ENCODE results near the gene SLC43A3. TPM values are rescaled to one million over a fixed set of nuclear protein-coding genes. Genes with fewer than 3 reads are reported as not detected.

The SLC43A3 gene
- total and polyA plus RNA-seq, 2 of the 4 experiments (the other 2 are of a cell fraction): 12.7 to 21.1 TPM

DNA sequence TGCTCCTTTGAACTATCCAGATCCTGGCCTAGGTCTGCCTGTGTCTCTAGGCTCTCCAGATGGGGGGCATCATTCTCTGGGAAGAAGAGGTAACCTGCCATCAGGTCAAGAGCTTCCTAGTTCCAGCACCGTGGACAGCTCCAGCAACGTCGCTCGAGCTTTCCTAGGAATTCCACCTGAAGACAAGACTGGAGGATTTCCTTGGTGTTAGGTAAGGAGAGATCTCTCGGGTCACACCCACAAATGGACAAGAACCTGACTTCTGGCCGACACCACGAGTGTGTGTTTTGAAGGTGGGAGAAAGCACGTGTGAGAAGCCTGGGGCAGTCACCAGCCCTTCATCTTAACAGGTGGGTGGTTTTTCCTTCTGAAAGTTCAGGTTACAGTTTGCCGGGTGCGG lies 47.2 kb downstream of the SLC43A3 start:
- Histone ChIP-seq H3K79me1 (ENCODE audit: low read depth in 1 of 2, low read length in 2 of 2) (no peaks in the 10 kb centered on the region), H3K9me3 (ENCODE audit: control insufficient read depth, insufficient read depth, low read length) (no peaks in the 10 kb centered on the region), H2AFZ (replicated peaks; ENCODE audit: low read length, poor library complexity) (peak overlapping the region; percentile 33), H2BK20ac (ENCODE audit: low read depth, low read length) (no peak overlapping the region), H2BK5ac (ENCODE audit: low read depth, low read length, poor library complexity, severe bottlenecking) (no peak overlapping the region), H3K27ac (ENCODE audit: insufficient read depth, low read length) (no peak overlapping the region), H3K36me3 (ENCODE audit: control insufficient read depth, insufficient read depth, low read length) (no peaks in the 10 kb centered on the region), H2BK120ac (ENCODE audit: low read depth, low read length) (no peak overlapping the region), H4K20me1 (ENCODE audit: insufficient read depth, low read length) (0 out of 2 replicates have a peak, but pooled peaks cover 6% of the 10 kb centered on the region), H4K91ac (ENCODE audit: insufficient read depth, low read depth, low read length) (no peak overlapping the region), H3K9me1 (ENCODE audit: insufficient read depth, low read length) (no peaks in the 10 kb centered on the region), H2BK15ac (ENCODE audit: low read depth, low read length) (no peak overlapping the region), H3K4me2 (ENCODE audit: low read depth, low read length) (no peak overlapping the region), H2AK9ac (replicated peaks; ENCODE audit: low read depth, low read length, poor library complexity) (no peak overlapping the region), H2AK5ac (ENCODE audit: low read depth, low read length) (no peak overlapping the region), H3K4me3 (ENCODE audit: insufficient read depth, low read depth, low read length) (no peak overlapping the region), H3K23ac (ENCODE audit: low read depth, low read length) (no peak overlapping the region), H3K27me3 (ENCODE audit: control insufficient read depth, insufficient read depth, low read length) (peaks cover 11% of the 10 kb centered on the region), H3K56ac (ENCODE audit: extremely low read depth, insufficient read depth, low read length) (no peak overlapping the region), H3K18ac (ENCODE audit: low read depth, low read length) (no peak overlapping the region), H4K8ac (ENCODE audit: low read depth in 2 of 2, low read length in 2 of 2) (no peak overlapping the region), H3K4ac (ENCODE audit: low read depth, low read length) (no peak overlapping the region), H3K14ac (replicated peaks; ENCODE audit: low read depth, low read length) (no peak overlapping the region), H3K4me1 (ENCODE audit: control insufficient read depth, insufficient read depth, low read length) (no peaks in the 10 kb centered on the region), H3K9ac (ENCODE audit: low read depth, low read length) (no peak overlapping the region), H4K5ac (ENCODE audit: low read depth, low read length) (no peak overlapping the region)
- no peak for ATAC-seq (ENCODE audit: low read depth)
- no CpG with 5 or more reads among the region's 10 CpGs for WGBS, 2 experiments (ENCODE audit: extremely low coverage in 2 of 2, insufficient read length in 1 of 2)
- CTCF ChIA-PET: no interaction called here
- in situ Hi-C loops (cut with MboI; ENCODE audit: low sequenced_read_pairs) (no loop called here), dilution Hi-C loops (cut with HindIII; ENCODE audit: low sequenced_read_pairs, unreplicated experiment) (no loop called here), intact Hi-C loops (cut with micrococcal nuclease) (no loop called here)
- BruUV-seq (replicated peaks): no TSS peak
- TF ChIP-seq RFX5 (IDR thresholded peaks at IDR 0.05; ENCODE audit: low read depth, low read length) (no peak), MAZ (IDR thresholded peaks at IDR 0.05; ENCODE audit: borderline replicate concordance, low read depth, low read length) (no peak), RAD21 (IDR thresholded peaks at IDR 0.05; ENCODE audit: low read length) (no peak), MXI1 (IDR thresholded peaks at IDR 0.05; ENCODE audit: borderline replicate concordance, low read depth, low read length) (no peak), CHD1 (IDR thresholded peaks at IDR 0.05; ENCODE audit: low read depth, low read length) (no peak), MAFK (IDR thresholded peaks at IDR 0.05; ENCODE audit: low read depth, low read length) (no peak), BHLHE40 (IDR thresholded peaks at IDR 0.05; ENCODE audit: low read depth, low read length) (no peak), FOS (IDR thresholded peaks at IDR 0.05; ENCODE audit: low read depth, low read length) (no peak)
- TF ChIP-seq, protein P1, sequence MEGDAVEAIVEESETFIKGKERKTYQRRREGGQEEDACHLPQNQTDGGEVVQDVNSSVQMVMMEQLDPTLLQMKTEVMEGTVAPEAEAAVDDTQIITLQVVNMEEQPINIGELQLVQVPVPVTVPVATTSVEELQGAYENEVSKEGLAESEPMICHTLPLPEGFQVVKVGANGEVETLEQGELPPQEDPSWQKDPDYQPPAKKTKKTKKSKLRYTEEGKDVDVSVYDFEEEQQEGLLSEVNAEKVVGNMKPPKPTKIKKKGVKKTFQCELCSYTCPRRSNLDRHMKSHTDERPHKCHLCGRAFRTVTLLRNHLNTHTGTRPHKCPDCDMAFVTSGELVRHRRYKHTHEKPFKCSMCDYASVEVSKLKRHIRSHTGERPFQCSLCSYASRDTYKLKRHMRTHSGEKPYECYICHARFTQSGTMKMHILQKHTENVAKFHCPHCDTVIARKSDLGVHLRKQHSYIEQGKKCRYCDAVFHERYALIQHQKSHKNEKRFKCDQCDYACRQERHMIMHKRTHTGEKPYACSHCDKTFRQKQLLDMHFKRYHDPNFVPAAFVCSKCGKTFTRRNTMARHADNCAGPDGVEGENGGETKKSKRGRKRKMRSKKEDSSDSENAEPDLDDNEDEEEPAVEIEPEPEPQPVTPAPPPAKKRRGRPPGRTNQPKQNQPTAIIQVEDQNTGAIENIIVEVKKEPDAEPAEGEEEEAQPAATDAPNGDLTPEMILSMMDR (conservative IDR thresholded peaks at IDR 0.05; ENCODE audit: low read depth, low read length): no peak
- TF ChIP-seq, protein P2, sequence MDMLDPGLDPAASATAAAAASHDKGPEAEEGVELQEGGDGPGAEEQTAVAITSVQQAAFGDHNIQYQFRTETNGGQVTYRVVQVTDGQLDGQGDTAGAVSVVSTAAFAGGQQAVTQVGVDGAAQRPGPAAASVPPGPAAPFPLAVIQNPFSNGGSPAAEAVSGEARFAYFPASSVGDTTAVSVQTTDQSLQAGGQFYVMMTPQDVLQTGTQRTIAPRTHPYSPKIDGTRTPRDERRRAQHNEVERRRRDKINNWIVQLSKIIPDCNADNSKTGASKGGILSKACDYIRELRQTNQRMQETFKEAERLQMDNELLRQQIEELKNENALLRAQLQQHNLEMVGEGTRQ (IDR thresholded peaks at IDR 0.05; ENCODE audit: low read depth, low read length): no peak
- TF ChIP-seq, protein P3, sequence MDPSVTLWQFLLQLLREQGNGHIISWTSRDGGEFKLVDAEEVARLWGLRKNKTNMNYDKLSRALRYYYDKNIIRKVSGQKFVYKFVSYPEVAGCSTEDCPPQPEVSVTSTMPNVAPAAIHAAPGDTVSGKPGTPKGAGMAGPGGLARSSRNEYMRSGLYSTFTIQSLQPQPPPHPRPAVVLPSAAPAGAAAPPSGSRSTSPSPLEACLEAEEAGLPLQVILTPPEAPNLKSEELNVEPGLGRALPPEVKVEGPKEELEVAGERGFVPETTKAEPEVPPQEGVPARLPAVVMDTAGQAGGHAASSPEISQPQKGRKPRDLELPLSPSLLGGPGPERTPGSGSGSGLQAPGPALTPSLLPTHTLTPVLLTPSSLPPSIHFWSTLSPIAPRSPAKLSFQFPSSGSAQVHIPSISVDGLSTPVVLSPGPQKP (IDR thresholded peaks at IDR 0.05; ENCODE audit: borderline replicate concordance, low read depth, low read length): no peak
- peak; percentile 24 for DNase-seq
- POLR2A ChIA-PET (ENCODE audit: unreplicated experiment): no interaction called here

Data from IMR-90 (cell line).